Cardiac muscle cell (in vitro differentiated cells and primary cell): ENCODE measurements around the gene SSR2. TPM values are rescaled to one million over a fixed set of nuclear protein-coding genes. Genes with fewer than 3 reads are reported as not detected.
A peak's percentile ranks its signal among the peaks of the same experiment; 100 is the strongest.

Source experiments
- DNase-seq, 2 donors: peaks; one replicate each; pipeline versions ENCODE4 v3.0.0 to v3.0.0-alpha.2; 2010 to 2017; ENCODE audit warnings: low read depth in 1 of 2, low spot score in 1 of 2
- H3K27ac ChIP-seq: fragments of 200-600 bp; sonication (generic); 2 replicates; pipeline ENCODE4 v1.5.1; 2016
- H3K27me3 ChIP-seq: fragments of 200-600 bp; sonication (generic); 2 replicates; pipeline ENCODE4 v1.6.0; 2016; ENCODE audit warnings: control low read depth
- H3K36me3 ChIP-seq: fragments of 200-600 bp; sonication (generic); 2 replicates; pipeline ENCODE4 v1.5.1; 2016; ENCODE audit warnings: control low read depth
- H3K4me1 ChIP-seq: fragments of 200-600 bp; sonication (generic); 2 replicates; pipeline ENCODE4 v1.8.1; 2017; ENCODE audit warnings: low read depth, mild to moderate bottlenecking, mixed run types
- H3K4me3 ChIP-seq: fragments of 200-600 bp; sonication (generic); 2 replicates; pipeline ENCODE4 v1.5.1; 2016; ENCODE audit warnings: mild to moderate bottlenecking
- H3K9me3 ChIP-seq: fragments of 200-600 bp; sonication (generic); 2 replicates; pipeline ENCODE4 v1.5.1; 2017; ENCODE audit warnings: low read depth, mild to moderate bottlenecking, control low read depth
- polyA plus RNA-seq: library from polyadenylated mRNA; unstranded; fragments of >200 nt; fragmentation: Nextera tagmentation; extraction: Ambion mirVana; gene quantifications from 2 replicates; pipeline ENCODE4 v1.2.1, GENCODE V29; 2016
- total RNA-seq: library from RNA; depleted of rRNA; stranded (reverse); fragments of >200 nt; gene quantifications from 2 replicates; pipeline ENCODE4 v1.2.3, GENCODE V29; 2016
- TF ChIP-seq, protein P1 (sequence below): IDR thresholded peaks from 2 replicates; pipeline ENCODE4 v1.5.1; 2012; ENCODE audit warnings: low read depth, mild to moderate bottlenecking, low read length

Gene SSR2
- total RNA-seq, result 119 and 198 TPM in 2 replicates
- 174 and 188 TPM in 2 replicates for polyA plus RNA-seq

DNA sequence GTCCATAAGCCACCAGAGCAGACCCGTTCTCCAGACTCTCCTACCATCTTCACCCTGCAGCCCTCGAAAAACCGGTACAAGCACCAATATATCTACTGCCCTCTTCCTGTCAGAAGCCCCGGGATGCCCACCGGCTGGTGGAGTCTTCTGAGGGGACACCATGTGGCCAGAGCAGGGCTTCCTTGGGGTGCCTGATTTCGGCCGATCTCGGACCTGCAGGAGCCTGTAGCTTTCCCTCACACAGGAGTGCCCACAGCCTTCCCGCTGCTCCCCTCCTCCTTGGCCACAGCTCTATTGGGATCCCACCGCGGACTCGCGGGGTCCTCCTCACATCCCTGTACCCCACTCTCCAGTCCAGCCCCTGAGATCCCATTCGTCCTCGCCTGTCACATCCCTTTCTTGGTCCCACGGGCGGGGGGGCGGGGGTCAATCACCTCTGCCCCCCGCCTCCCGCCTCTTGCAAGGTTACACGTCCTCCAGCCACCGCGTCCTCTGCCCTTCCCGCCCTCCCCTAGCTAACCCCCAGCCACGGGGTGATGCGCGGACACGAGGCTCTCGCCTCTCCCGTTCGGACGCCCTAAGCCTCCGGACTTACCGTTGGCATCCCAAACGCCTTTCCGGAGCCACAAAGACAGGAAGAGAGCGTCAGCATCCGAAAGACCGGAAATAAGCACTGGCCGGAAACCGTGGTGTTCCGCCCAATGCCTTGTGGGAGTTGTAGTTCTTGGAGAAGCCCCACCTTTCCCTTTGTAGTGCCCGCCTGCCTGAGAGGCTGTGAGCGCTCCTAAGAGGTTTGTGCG is at the start of gene SSR2:
Gene SSR2, minus strand, starts transcription at position 659 of the 800 bp plus-strand sequence. CDS start 784 bp downstream, outside the sequence.
- Histone ChIP-seq H3K9me3 (no peaks in the 10 kb centered on the region), H3K4me1 (peaks cover 9% of the 10 kb centered on the region), H3K36me3 (peaks cover 9% of the 10 kb centered on the region), H3K27me3 (no peaks in the 10 kb centered on the region), H3K4me3 (peak within 1 kb of the TSS; percentile 80), H3K27ac (peak within 1 kb of the TSS; percentile 58)
- TF ChIP-seq, protein P1, sequence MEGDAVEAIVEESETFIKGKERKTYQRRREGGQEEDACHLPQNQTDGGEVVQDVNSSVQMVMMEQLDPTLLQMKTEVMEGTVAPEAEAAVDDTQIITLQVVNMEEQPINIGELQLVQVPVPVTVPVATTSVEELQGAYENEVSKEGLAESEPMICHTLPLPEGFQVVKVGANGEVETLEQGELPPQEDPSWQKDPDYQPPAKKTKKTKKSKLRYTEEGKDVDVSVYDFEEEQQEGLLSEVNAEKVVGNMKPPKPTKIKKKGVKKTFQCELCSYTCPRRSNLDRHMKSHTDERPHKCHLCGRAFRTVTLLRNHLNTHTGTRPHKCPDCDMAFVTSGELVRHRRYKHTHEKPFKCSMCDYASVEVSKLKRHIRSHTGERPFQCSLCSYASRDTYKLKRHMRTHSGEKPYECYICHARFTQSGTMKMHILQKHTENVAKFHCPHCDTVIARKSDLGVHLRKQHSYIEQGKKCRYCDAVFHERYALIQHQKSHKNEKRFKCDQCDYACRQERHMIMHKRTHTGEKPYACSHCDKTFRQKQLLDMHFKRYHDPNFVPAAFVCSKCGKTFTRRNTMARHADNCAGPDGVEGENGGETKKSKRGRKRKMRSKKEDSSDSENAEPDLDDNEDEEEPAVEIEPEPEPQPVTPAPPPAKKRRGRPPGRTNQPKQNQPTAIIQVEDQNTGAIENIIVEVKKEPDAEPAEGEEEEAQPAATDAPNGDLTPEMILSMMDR, result no peak
- DNase-seq, result peak; percentile 94 to 95

DNA sequence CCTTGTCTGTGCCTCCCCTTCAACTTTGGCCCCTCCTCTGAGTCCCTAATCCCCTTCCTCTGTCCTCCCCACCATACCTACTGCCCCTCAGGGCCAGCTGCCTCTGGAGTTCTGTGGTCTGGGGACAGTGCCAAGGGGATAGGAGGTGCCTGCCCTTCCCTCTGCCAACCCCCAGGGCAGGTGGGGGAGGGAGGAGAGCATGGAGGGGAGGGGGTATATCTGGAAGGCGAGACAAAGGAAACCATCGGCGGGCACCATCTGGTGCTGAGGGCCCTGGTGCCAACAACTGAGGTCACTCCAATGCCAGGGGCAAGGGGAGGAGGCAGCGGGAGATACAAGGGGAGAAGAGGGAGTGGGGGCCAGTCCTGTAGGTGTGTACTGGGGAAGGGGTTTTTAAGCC is 49.8 kb upstream of the SSR2 start:
- Histone ChIP-seq H3K27ac (peak overlapping the region; percentile 20), H3K9me3 (no peaks in the 10 kb centered on the region), H3K27me3 (no peaks in the 10 kb centered on the region), H3K4me3 (no peak overlapping the region), H3K36me3 (peaks cover 4% of the 10 kb centered on the region), H3K4me1 (peaks cover 39% of the 10 kb centered on the region)
- no peak for DNase-seq
- TF ChIP-seq, protein P1, result no peak

DNA sequence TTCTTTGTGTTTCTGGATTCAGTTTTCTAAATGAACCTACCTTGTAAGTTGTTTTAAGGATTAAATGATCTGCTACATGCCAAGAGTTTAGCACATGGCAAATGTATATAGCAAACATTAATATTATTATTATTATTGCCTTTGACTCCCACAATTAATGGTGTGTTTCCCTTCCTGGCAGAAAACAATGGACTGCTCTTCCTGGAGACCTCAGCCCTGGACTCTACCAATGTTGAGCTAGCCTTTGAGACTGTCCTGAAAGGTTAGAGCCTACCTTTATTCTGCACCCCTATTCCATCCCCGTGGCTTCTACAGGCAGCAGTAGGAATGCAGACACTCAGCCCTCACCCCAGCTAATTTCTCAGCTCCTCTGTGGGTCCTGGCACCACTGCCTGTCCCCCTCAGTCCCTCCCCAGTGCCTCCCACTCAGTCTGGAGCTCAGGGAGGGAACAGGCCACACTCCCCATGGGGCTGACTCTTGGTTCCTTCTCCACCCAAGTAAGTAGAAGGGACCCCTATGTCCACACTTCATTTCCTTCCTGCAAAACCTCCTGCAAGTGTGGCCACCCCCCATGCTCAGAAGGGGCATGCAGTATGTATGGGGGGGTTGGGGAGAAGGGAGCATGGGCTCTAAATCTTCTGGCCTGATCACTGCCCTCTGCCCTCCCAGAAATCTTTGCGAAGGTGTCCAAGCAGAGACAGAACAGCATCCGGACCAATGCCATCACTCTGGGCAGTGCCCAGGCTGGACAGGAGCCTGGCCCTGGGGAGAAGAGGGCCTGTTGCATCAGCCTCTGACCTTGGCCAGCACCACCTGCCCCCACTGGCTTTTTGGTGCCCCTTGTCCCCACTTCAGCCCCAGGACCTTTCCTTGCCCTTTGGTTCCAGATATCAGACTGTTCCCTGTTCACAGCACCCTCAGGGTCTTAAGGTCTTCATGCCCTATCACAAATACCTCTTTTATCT is 49.0 kb upstream of the SSR2 start:
- DNase-seq, result no peak
- H3K4me3 ChIP-seq, result no peak overlapping the region
- H3K4me1 ChIP-seq, result peaks cover 31% of the 10 kb centered on the region
- H3K9me3 ChIP-seq, result no peaks in the 10 kb centered on the region
- peaks cover 4% of the 10 kb centered on the region for H3K36me3 ChIP-seq
- TF ChIP-seq, protein P1, result no peak
- no peaks in the 10 kb centered on the region for H3K27me3 ChIP-seq
- H3K27ac ChIP-seq, result peak overlapping the region; percentile 20

DNA sequence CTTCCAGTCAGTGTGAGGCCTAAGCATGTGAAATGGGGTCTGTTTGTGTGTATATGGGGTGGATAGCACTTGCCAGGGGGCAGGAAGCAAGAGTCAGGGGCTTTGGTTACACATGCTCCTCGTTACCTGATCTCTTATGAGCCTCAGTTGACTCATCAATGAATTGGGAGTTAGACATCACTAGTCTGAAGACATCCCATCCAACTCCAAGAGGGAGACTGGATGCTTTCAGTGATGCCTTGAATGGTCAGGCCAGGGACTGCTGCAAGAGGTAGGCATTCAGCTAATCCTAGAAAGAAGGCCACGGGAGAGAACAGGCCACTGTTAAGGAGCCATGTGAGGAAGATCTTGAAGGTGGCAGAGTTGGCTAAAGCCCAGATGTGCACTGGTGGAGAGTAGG is 46.5 kb upstream of the SSR2 start:
- TF ChIP-seq, protein P1, result no peak
- Histone ChIP-seq H3K36me3 (no peaks in the 10 kb centered on the region), H3K4me3 (no peak overlapping the region), H3K4me1 (peaks cover 6% of the 10 kb centered on the region), H3K27me3 (no peaks in the 10 kb centered on the region), H3K27ac (no peak overlapping the region), H3K9me3 (no peaks in the 10 kb centered on the region)
- no peak for DNase-seq

DNA sequence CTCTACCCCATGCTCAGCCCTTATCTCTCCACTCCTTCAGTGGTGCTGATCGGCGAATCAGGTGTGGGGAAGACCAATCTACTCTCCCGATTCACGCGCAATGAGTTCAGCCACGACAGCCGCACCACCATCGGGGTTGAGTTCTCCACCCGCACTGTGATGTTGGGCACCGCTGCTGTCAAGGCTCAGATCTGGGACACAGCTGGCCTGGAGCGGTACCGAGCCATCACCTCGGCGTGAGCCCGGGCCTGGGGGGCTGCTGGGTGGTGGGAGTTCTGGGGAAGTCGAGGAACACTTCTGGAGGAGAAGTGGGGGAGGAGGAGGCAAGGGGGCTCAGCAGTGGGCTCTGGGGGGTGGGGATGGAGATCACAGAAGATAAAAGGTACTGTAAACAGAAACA is 45.1 kb upstream of the SSR2 start:
- peaks cover 4% of the 10 kb centered on the region for H3K4me1 ChIP-seq
- H3K27ac ChIP-seq, result no peak overlapping the region

More for the DNA sequence above, 45.1 kb upstream of the SSR2 start:
- TF ChIP-seq, protein P1, result no peak
- Histone ChIP-seq H3K4me3 (no peak overlapping the region), H3K36me3 (no peaks in the 10 kb centered on the region), H3K27me3 (no peaks in the 10 kb centered on the region), H3K9me3 (no peaks in the 10 kb centered on the region)
- DNase-seq, result no peak
